Fibroblast of pulmonary artery (primary cell): ENCODE results near the gene BCL11A.

ENCODE experiments used
- DNase-seq: peaks from one replicate; pipeline ENCODE4 v3.0.0-alpha.2; 2010; ENCODE audit warnings: low read depth
- H3K4me3 ChIP-seq: replicated peaks from 2 replicates; pipeline ENCODE4 v1.5.1; 2011; ENCODE audit warnings: low read depth, mild to moderate bottlenecking, control low read depth, low read length, moderate library complexity
- TF ChIP-seq, protein P1 (sequence below): IDR thresholded peaks from 2 replicates; pipeline ENCODE4 v1.5.1; 2011; ENCODE audit warnings: mild to moderate bottlenecking, control low read depth, low read length, inconsistent platforms; ENCODE audit errors: missing control alignments

The BCL11A gene

DNA sequence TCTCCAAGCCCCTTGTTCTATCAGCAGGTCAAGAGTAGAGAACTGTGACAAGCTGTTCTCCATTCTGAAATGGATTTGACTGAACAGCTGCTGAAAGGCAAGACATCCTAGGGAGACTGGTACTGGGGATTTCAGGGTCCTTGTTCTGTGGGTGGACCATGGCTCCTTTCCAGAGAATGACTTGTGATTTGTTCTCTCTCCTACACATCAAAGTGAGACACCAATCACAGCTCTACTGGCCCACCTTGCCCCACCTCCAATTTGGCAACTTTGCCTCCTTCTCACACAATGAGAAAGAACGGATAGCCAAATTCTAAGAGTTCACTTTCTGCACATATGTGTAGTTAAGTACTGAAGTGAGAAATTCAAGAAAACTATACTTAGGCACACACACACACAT is 67.4 kb downstream of the BCL11A start:
- TF ChIP-seq, protein P1, sequence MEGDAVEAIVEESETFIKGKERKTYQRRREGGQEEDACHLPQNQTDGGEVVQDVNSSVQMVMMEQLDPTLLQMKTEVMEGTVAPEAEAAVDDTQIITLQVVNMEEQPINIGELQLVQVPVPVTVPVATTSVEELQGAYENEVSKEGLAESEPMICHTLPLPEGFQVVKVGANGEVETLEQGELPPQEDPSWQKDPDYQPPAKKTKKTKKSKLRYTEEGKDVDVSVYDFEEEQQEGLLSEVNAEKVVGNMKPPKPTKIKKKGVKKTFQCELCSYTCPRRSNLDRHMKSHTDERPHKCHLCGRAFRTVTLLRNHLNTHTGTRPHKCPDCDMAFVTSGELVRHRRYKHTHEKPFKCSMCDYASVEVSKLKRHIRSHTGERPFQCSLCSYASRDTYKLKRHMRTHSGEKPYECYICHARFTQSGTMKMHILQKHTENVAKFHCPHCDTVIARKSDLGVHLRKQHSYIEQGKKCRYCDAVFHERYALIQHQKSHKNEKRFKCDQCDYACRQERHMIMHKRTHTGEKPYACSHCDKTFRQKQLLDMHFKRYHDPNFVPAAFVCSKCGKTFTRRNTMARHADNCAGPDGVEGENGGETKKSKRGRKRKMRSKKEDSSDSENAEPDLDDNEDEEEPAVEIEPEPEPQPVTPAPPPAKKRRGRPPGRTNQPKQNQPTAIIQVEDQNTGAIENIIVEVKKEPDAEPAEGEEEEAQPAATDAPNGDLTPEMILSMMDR, result no peak
- DNase-seq, result no peak
- H3K4me3 ChIP-seq, result no peak overlapping the region

DNA sequence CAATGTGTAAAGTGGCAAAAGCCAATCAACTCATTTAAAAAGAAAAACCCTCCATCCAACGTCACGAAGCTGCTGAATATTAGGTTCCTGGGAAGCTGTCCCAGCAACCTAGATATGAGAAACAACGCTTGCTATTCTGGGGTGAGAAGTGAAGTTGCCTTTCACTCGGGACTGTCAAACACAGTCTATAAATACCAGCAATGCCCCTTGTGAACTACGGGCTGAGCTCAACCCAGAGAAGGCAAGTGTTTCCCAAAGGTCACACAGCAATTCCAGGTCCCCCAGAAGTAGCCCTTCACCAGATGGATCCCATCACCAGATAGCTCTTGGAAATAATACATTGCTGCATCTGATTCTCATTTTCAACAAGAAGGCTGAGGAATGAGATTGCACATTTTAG is 67.9 kb downstream of the BCL11A start:
- TF ChIP-seq, protein P1, result no peak
- no peak for DNase-seq
- H3K4me3 ChIP-seq, result no peak overlapping the region

DNA sequence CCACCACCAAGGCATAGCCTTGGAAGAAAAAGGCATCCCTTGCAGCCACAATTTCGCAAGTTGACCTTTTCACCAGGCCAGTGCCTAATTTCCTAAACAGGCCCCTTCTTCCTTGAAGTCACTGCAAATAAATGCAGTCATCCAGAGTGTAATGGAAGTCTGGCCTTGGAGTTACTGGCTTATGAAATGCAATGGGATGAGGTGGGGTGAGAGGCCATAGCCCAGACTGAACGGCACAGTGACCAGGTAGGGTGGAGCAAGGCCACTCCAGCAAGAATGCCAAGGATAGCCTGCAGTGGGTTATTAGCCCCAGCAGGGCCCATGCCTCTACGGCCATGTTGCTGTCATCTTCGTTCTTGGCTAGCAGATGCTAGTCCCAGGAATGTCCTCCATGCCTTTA is 68.4 kb downstream of the BCL11A start:
- H3K4me3 ChIP-seq, result no peak overlapping the region
- DNase-seq, result no peak
- TF ChIP-seq, protein P1, result no peak

DNA sequence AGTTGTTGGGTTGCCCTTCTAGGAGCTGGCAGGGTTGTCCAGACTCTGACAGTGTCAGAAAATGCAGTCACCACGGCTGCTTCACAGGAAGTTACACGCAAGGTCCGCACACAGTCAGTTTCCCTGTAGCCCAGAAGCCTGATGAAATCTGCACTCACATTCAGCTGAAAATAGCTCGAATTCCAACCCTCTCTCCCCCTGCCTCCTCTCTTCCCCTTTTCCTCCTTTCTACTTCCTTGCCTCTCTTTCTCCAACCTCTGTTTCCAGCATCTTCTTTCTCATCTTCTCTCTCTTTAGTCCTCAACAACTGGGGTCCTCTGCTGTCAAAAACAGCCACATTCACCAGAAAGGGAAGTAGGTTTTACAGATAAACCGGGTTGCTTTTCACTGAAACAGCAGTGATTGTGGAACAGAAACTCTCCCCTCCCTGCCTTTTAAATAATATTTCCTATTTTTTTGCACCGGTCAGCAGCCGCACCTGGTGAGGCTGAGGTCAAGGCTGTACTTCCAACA is 69.3 kb downstream of the BCL11A start:
- peak; percentile 78 for DNase-seq
- TF ChIP-seq, protein P1, result no peak
- H3K4me3 ChIP-seq, result no peak overlapping the region

DNA sequence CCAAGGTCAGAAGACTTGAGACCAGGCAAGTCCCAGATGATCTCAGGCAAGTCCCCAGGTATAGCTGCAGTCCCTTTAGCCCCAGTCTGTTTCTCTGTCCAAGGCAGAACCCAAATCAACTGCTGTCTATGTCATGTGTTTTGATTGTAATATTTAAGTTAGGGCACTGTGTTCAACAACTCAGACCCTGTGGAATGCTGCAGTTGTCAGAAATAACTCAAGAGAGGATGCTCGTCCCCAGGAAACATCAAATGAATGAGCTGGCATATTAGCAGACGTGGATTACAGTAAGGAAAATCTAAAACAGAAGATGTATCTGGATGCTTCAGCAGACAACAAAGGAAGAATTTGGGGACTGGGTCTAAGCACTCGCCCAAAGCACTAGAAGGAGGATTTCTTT is 70.1 kb downstream of the BCL11A start:
- TF ChIP-seq, protein P1, result no peak
- peak; percentile 65 for DNase-seq
- H3K4me3 ChIP-seq, result no peak overlapping the region

DNA sequence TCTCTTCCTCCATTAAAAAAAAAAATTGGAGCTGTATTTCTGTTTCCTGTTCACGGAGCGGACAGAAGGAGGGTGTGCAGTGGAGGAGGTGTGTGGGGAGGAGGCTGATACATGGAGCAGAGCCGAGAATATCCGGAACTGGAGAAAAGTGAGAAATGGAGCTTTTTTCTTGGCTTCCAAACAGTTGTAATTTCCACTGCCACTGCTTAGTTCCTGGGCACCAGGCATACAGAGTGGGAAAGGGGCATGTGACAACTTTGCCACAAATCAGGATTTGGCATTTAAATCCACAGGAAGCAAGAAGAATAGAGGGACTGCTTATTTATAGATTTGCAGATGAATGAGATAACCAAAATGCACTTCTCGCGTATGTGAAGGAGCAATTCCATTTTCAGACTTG is 71.2 kb downstream of the BCL11A start:
- TF ChIP-seq, protein P1, result no peak
- H3K4me3 ChIP-seq, result no peak overlapping the region

DNA sequence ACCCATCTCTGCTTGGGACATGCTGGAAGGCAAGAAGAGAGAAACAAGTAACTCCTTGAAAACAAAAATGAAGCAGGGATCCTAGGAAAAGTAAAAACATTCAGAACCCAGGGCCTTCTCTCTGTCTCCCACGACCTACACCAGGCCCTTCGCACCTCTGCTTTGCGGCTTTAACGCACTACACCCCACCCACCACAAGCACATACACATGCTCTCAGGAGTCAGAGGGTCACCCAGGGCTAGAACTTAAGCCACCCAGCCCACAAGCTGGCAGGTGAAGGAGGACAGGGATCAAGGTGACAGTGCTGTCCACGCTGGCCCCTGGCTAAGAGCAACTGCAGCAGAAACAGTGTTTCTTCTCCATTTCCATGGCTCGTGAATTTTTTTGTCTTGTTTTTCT is 72.2 kb downstream of the BCL11A start:
- TF ChIP-seq, protein P1, result no peak
- no peak overlapping the region for H3K4me3 ChIP-seq
- no peak for DNase-seq

More for the DNA sequence above, 71.2 kb downstream of the BCL11A start:
- DNase-seq, result no peak
